ENCODE measurements around the gene RAD54L.
"Not testable (repeated sequence)": the region's sequence is repeated elsewhere in the genome, so short reads cannot be mapped to it uniquely, and the experiment has no call there.

GRCh38 chr1:46223055-46223454 lies 24.5 kb upstream of the RAD54L start:
- not testable (repeated sequence) for TF ChIP-seq REST (IDR thresholded peaks at IDR 0.05; ENCODE audit: low read depth, low read length); SIN3A (IDR thresholded peaks at IDR 0.05; ENCODE audit: low read depth, low read length); IKZF1 (conservative IDR thresholded peaks at IDR 0.05); NFXL1 (IDR thresholded peaks at IDR 0.05; ENCODE audit: borderline replicate concordance)
- TF ChIP-seq, protein P1, sequence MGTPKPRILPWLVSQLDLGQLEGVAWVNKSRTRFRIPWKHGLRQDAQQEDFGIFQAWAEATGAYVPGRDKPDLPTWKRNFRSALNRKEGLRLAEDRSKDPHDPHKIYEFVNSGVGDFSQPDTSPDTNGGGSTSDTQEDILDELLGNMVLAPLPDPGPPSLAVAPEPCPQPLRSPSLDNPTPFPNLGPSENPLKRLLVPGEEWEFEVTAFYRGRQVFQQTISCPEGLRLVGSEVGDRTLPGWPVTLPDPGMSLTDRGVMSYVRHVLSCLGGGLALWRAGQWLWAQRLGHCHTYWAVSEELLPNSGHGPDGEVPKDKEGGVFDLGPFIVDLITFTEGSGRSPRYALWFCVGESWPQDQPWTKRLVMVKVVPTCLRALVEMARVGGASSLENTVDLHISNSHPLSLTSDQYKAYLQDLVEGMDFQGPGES (IDR thresholded peaks at IDR 0.05) = not testable (repeated sequence)

All from GM12878 (cell line).